Kidney (tissue), 14 donors: ENCODE measurements around the gene SMG6. TPM values are rescaled to one million over a fixed set of nuclear protein-coding genes. Genes with fewer than 3 reads are reported as not detected.

Experiments used
- DNase-seq, 5 donors: peaks; one replicate each; pipeline ENCODE4 v3.0.0-alpha.2; 2013 to 2020
- FAIRE-seq: peaks from 2 replicates; lab custom pipeline; 2012; peaks lifted over from hg19 to GRCh38; lab: Jason Lieb, UNC
- H3K27ac ChIP-seq, 2 donors: one replicate each; pipeline ENCODE4 v1.7.0; 2013; ENCODE audit warnings: low read depth in 2 of 2, low read length in 2 of 2, inconsistent platforms in 1 of 2
- H3K27me3 ChIP-seq: one replicate; pipeline ENCODE4 v1.7.1; 2013; ENCODE audit warnings: low read length, inconsistent platforms; ENCODE audit not compliant: control insufficient read depth, insufficient read depth
- H3K36me3 ChIP-seq, 3 donors: one replicate each; pipeline versions ENCODE4 v1.7.0 to v1.7.1; 2013; ENCODE audit warnings: low read length in 3 of 3, control low read depth in 1 of 3, inconsistent platforms in 1 of 3; ENCODE audit not compliant: insufficient read depth in 3 of 3, control insufficient read depth in 2 of 3
- H3K4me1 ChIP-seq, 3 donors: one replicate each; pipeline versions ENCODE4 v1.7.0 to v1.7.1; 2013; ENCODE audit warnings: low read length in 3 of 3, inconsistent platforms in 1 of 3, low read depth in 1 of 3; ENCODE audit not compliant: control insufficient read depth in 2 of 3, insufficient read depth in 2 of 3
- H3K4me3 ChIP-seq, 3 donors: one replicate each; pipeline versions ENCODE4 v1.7.0 to v1.8.1; 2013; ENCODE audit warnings: low read length in 3 of 3, control low read depth in 1 of 3, inconsistent platforms in 1 of 3
- H3K9ac ChIP-seq, 3 donors: one replicate each; pipeline versions ENCODE4 v1.7.0 to v1.7.1; 2013; ENCODE audit warnings: low read length in 3 of 3, control low read depth in 1 of 3, inconsistent platforms in 1 of 3
- H3K9me3 ChIP-seq, 3 donors: one replicate each; pipeline versions ENCODE4 v1.7.0 to v1.7.1; 2013; ENCODE audit warnings: low read length in 3 of 3, control low read depth in 1 of 3, inconsistent platforms in 1 of 3; ENCODE audit not compliant: control insufficient read depth in 2 of 3, insufficient read depth in 1 of 3
- intact Hi-C: fragments of 100-400 bp; cut with DNase I; formaldehyde crosslinking; loops from one replicate; pipeline ENCODE4 v1.11.1; 2022
- polyA plus RNA-seq: library from polyadenylated mRNA; stranded (reverse); fragments of 350-450 nt; fragmentation: Illumina TruSeq; extraction: RNeasy Lipid Tissue Mini Kit (QIAGEN cat#74804); gene quantifications from one replicate; pipeline ENCODE4 v1.2.3, GENCODE V29; 2014; ENCODE audit warnings: low read depth, low replicate concordance; ENCODE audit not compliant: insufficient read depth
- total RNA-seq: library from RNA; stranded (reverse); fragmentation: NEBNext Ultra II Directional; extraction: Animal tissue kit (Norgen Biotek cat#: 25700); gene quantifications from one replicate; pipeline ENCODE4 v1.2.1, GENCODE V29; 2021
- TF ChIP-seq, protein P1 (sequence below): IDR thresholded peaks from 3 replicates; pipeline ENCODE4 v1.5.1; 2012; ENCODE audit warnings: mild to moderate bottlenecking, moderate library complexity, borderline replicate concordance; ENCODE audit not compliant: insufficient read depth; ENCODE audit errors: extremely low read depth
- donor health status: control.
- donor health status: control.
- donor health status: control.
- donor health status: control.
- donor health status: control.
- donor health status: DM: yes; HTN: yes; CAD: no.
- donor health status: Normal renal cell carcinoma (clear cell type).

Gene SMG6
- total and polyA plus RNA-seq, 2 donors from 2014 or later = 20.6 to 37.3 TPM

DNA sequence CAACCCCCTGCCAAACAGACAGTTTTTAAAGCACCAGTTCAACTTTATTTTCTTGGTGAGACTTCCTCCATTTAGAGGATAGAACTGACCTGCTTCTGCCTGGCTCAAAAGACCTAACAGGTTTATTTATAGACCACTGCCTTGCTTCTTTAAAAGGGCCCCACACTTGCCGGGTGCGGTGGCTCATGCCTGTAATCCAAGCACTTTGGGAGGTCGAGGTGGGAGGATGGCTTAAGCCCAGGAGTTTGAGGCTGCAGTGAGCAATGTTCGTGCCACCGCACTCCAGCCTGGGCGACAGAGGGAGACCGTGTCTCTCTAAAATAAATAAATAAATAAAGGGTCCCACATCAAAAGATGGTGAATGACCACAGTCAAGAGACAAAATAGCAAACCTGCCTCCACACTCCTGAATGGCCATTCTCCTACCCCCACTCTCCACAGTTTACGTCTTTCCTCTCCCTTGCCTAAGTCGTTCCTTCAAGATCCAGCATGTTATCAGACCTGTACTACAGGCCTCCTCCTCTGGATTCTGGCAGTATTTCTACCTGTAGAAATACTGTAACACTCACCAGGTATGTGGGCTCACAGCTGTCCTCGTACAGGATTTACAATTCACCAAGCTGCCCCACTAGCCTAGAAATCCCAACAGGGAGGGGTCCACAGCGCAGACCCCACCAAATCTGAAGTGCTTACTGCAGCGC is 95.6 kb downstream of the SMG6 start:
- FAIRE-seq (no peak), DNase-seq (peak in 1 of 5 donors; percentile 51)
- no peaks in the 10 kb centered on the region for H3K27me3 ChIP-seq
- H3K9ac ChIP-seq = no peak overlapping the region
- intact Hi-C loops = no loop called here
- H3K4me3 ChIP-seq = no peak overlapping the region
- no peaks in the 10 kb centered on the region for H3K36me3 ChIP-seq
- no peak overlapping the region for H3K27ac ChIP-seq
- H3K9me3 ChIP-seq = no peaks in the 10 kb centered on the region
- peaks cover 0 to 9% (median 2%) of the 10 kb centered on the region in 3 donors for H3K4me1 ChIP-seq
- TF ChIP-seq, protein P1, sequence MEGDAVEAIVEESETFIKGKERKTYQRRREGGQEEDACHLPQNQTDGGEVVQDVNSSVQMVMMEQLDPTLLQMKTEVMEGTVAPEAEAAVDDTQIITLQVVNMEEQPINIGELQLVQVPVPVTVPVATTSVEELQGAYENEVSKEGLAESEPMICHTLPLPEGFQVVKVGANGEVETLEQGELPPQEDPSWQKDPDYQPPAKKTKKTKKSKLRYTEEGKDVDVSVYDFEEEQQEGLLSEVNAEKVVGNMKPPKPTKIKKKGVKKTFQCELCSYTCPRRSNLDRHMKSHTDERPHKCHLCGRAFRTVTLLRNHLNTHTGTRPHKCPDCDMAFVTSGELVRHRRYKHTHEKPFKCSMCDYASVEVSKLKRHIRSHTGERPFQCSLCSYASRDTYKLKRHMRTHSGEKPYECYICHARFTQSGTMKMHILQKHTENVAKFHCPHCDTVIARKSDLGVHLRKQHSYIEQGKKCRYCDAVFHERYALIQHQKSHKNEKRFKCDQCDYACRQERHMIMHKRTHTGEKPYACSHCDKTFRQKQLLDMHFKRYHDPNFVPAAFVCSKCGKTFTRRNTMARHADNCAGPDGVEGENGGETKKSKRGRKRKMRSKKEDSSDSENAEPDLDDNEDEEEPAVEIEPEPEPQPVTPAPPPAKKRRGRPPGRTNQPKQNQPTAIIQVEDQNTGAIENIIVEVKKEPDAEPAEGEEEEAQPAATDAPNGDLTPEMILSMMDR = no peak

DNA sequence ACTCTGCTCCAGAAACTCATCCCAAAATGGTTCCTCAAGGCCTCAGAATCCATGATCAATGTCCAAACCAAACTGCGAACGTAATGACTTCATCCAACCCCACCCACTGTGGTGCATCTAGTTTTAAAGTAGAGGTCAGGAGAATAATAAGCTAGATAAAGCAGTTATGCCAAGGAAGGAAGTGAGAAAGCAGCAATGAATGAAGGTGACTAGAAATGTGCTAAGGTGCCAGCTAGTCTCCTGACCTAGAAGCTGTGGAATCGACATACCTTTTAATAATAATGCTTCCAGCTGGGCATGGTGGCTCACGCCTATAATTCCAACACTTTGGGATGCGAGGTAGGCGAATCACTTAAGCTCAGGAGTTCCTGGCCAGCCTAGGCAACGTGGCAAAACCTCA is 99.2 kb downstream of the SMG6 start:
- no peak overlapping the region for H3K27ac ChIP-seq

DNA sequence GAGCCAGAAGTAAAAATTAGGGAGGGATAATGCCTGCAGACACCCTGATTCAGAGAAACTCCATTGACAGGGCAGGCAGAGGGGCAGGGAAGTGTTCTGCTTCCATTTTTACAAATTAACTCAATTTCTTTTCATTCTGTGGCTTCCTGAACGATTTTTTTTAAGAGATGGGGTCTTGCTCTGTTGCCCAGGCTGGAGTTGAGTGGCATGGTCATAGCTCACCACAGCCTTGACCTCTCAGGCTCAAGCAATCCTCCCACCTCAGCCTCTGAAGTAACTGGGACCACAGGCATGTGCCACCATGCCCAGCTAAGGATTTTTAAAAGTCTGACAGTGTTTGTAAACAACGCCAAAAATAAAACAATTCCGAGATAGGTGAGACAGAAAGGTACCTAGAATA is 99.8 kb downstream of the SMG6 start:
- H3K27ac ChIP-seq = no peak overlapping the region
- FAIRE-seq = no peak
- TF ChIP-seq, protein P1 = no peak

More for the DNA sequence above, 99.2 kb downstream of the SMG6 start:
- TF ChIP-seq, protein P1 = no peak
- DNase-seq = no peak
- Histone ChIP-seq H3K9ac (no peak overlapping the region), H3K4me3 (no peak overlapping the region), H3K4me1 (no peaks in the 10 kb centered on the region), H3K9me3 (no peaks in the 10 kb centered on the region), H3K36me3 (no peaks in the 10 kb centered on the region), H3K27me3 (no peaks in the 10 kb centered on the region)
- FAIRE-seq = no peak
- intact Hi-C loops = no loop called here

More for the DNA sequence above, 99.8 kb downstream of the SMG6 start:
- H3K9ac ChIP-seq = no peak overlapping the region
- no peaks in the 10 kb centered on the region for H3K9me3 ChIP-seq
- no peaks in the 10 kb centered on the region for H3K27me3 ChIP-seq
- H3K36me3 ChIP-seq = no peaks in the 10 kb centered on the region
- intact Hi-C loops = no loop called here
- no peaks in the 10 kb centered on the region for H3K4me1 ChIP-seq
- no peak overlapping the region for H3K4me3 ChIP-seq
- no peak for DNase-seq
